ENCODE measurements around the gene EVA1A.

The EVA1A gene

GRCh38 chr2:75528221-75528977, 32.3 kb downstream of the EVA1A start:
- H3K4me3 ChIP-seq (ENCODE audit: low read depth in 1 of 5, low read length in 5 of 5), result no peak overlapping the region
- H3K4me1 ChIP-seq (ENCODE audit: control insufficient read depth in 5 of 5, insufficient read depth in 5 of 5, low read length in 5 of 5), result no peaks in the 10 kb centered on the region
- H3K36me3 ChIP-seq (ENCODE audit: control insufficient read depth in 5 of 5, insufficient read depth in 5 of 5, low read length in 5 of 5), result no peaks in the 10 kb centered on the region
- H3K9ac ChIP-seq (ENCODE audit: low read length in 5 of 5), result no peak overlapping the region
- no peaks in the 10 kb centered on the region for H3K9me3 ChIP-seq (ENCODE audit: control insufficient read depth in 5 of 5, low read length in 5 of 5)
- H3K27ac ChIP-seq (ENCODE audit: low read depth, low read length), result no peak overlapping the region
- no peaks in the 10 kb centered on the region for H3K27me3 ChIP-seq (ENCODE audit: control insufficient read depth in 5 of 5, insufficient read depth in 4 of 5, low read length in 5 of 5)

- no peak overlapping the region for H3K4me3 ChIP-seq (ENCODE audit: low read depth in 1 of 5, low read length in 5 of 5)
- H3K9ac ChIP-seq (ENCODE audit: low read length in 5 of 5), result no peak overlapping the region
- H3K27ac ChIP-seq (ENCODE audit: low read depth, low read length), result no peak overlapping the region
- H3K27me3 ChIP-seq (ENCODE audit: control insufficient read depth in 5 of 5, insufficient read depth in 4 of 5, low read length in 5 of 5), result no peaks in the 10 kb centered on the region
- no peaks in the 10 kb centered on the region for H3K9me3 ChIP-seq (ENCODE audit: control insufficient read depth in 5 of 5, low read length in 5 of 5)
- H3K36me3 ChIP-seq (ENCODE audit: control insufficient read depth in 5 of 5, insufficient read depth in 5 of 5, low read length in 5 of 5), result no peaks in the 10 kb centered on the region
- H3K4me1 ChIP-seq (ENCODE audit: control insufficient read depth in 5 of 5, insufficient read depth in 5 of 5, low read length in 5 of 5), result peaks cover 0 to 5% (median 0%) of the 10 kb centered on the region in 5 donors
These were observed 33.1 kb downstream of the EVA1A start for GRCh38 chr2:75527676-75528075.

- Histone ChIP-seq H3K9me3 (ENCODE audit: control insufficient read depth in 5 of 5, low read length in 5 of 5) (no peaks in the 10 kb centered on the region), H3K27ac (ENCODE audit: low read depth, low read length) (no peak overlapping the region), H3K4me3 (ENCODE audit: low read depth in 1 of 5, low read length in 5 of 5) (no peak overlapping the region), H3K36me3 (ENCODE audit: control insufficient read depth in 5 of 5, insufficient read depth in 5 of 5, low read length in 5 of 5) (no peaks in the 10 kb centered on the region), H3K27me3 (ENCODE audit: control insufficient read depth in 5 of 5, insufficient read depth in 4 of 5, low read length in 5 of 5) (no peaks in the 10 kb centered on the region), H3K9ac (ENCODE audit: low read length in 5 of 5) (no peak overlapping the region), H3K4me1 (ENCODE audit: control insufficient read depth in 5 of 5, insufficient read depth in 5 of 5, low read length in 5 of 5) (peaks cover 0 to 11% (median 0%) of the 10 kb centered on the region in 5 donors)
These were observed 33.9 kb downstream of the EVA1A start for GRCh38 chr2:75526842-75527241.

DNA sequence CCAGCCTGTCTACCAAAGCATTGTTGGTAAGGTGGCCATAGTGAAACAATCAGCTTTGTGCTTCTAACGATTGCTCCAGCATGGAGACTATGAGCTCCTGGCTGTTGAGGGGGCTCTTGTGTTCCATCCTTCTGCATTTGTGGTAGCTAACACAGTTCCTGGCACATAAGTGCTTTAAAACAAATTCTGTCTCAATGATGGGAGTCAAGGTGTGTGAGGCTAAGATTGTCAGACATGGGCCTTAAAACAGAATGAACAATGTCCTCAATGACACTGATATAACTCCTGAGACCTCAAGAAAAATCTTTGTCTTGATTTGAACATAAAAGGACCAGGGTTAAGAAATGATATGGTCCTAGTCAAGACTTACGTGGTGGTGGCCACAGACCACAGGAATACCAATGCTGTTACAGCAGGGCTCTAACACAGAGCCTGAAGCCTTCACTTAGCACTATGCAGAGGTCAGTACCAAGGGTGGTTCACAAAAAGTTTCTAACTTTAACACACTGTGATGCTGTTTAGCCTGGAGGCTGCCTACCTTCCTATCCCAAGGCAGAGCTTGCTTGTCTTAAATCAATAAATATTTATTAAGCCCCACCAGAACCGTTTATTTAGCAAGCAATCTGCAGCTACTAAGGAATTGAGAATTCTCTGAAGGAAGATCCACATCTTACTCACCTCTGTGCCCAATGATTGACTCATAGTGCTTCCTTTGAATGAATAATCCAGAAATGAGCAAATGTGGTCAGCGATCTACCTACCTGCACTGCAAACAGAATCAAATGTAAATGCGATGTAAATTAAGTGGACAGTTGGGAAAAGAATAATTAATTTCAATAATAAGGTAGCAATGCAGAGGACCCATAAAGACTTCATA, 35.1 kb downstream of the EVA1A start:
- Histone ChIP-seq H3K9me3 (ENCODE audit: control insufficient read depth in 5 of 5, low read length in 5 of 5) (no peaks in the 10 kb centered on the region), H3K27me3 (ENCODE audit: control insufficient read depth in 5 of 5, insufficient read depth in 4 of 5, low read length in 5 of 5) (no peaks in the 10 kb centered on the region), H3K36me3 (ENCODE audit: control insufficient read depth in 5 of 5, insufficient read depth in 5 of 5, low read length in 5 of 5) (no peaks in the 10 kb centered on the region), H3K9ac (ENCODE audit: low read length in 5 of 5) (no peak overlapping the region), H3K4me1 (ENCODE audit: control insufficient read depth in 5 of 5, insufficient read depth in 5 of 5, low read length in 5 of 5) (peaks cover 0 to 11% (median 0%) of the 10 kb centered on the region in 5 donors), H3K27ac (ENCODE audit: low read depth, low read length) (no peak overlapping the region), H3K4me3 (ENCODE audit: low read depth in 1 of 5, low read length in 5 of 5) (no peak overlapping the region)

- Histone ChIP-seq H3K4me3 (ENCODE audit: low read depth in 1 of 5, low read length in 5 of 5) (no peak overlapping the region), H3K4me1 (ENCODE audit: control insufficient read depth in 5 of 5, insufficient read depth in 5 of 5, low read length in 5 of 5) (peaks cover 0 to 11% (median 0%) of the 10 kb centered on the region in 5 donors), H3K27me3 (ENCODE audit: control insufficient read depth in 5 of 5, insufficient read depth in 4 of 5, low read length in 5 of 5) (no peaks in the 10 kb centered on the region), H3K36me3 (ENCODE audit: control insufficient read depth in 5 of 5, insufficient read depth in 5 of 5, low read length in 5 of 5) (no peaks in the 10 kb centered on the region), H3K9ac (ENCODE audit: low read length in 5 of 5) (no peak overlapping the region), H3K27ac (ENCODE audit: low read depth, low read length) (no peak overlapping the region), H3K9me3 (ENCODE audit: control insufficient read depth in 5 of 5, low read length in 5 of 5) (no peaks in the 10 kb centered on the region)
These were observed 36.3 kb downstream of the EVA1A start for GRCh38 chr2:75524276-75524911.

DNA sequence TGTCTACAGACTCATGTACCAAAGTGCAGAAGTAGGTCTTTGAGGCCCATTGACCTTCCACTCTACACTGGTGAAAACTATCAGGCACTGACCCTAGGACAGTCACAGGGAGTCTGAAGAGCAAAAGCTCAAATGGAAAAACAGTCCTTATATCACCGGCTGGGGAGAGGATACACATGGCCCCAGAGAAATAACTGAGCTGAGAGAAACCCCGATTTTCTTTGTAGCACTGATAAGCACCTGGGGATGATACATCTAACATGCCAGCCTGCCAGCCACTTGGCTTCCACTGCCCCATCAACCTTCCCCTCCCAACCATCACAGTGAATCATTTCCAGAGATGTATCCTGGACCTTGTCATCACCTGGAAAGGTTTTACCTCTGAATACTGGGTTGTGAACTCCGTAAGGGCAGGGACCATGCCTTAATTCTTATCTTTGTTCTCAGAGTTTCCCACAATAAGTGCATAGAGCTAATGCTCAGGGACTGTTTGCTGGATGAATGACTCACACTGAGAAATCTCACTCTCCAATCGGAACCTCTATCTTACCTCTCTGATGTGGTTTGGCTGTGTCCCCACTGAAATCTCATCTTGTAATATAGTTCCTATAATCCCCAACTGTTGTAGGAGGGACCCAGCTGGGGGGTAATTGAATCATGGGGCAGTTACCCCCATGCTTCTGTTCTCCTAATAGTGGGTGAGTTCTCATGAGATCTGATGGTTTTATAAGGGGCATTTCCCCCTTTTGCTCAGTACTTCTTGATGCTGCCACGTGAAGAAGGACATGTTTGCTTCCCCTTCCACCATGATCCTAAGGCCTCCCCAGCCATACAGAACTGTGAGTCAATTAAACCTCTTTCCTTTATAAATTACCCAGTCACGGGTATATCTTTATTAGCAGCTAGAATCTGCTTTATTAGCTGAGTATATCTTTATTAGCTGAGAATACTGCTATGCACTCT, 37.1 kb downstream of the EVA1A start:
- H3K4me3 ChIP-seq (ENCODE audit: low read depth in 1 of 5, low read length in 5 of 5), result no peak overlapping the region
- no peak overlapping the region for H3K9ac ChIP-seq (ENCODE audit: low read length in 5 of 5)
- H3K4me1 ChIP-seq (ENCODE audit: control insufficient read depth in 5 of 5, insufficient read depth in 5 of 5, low read length in 5 of 5), result peaks cover 0 to 11% (median 0%) of the 10 kb centered on the region in 5 donors
- no peak overlapping the region for H3K27ac ChIP-seq (ENCODE audit: low read depth, low read length)
- no peaks in the 10 kb centered on the region for H3K27me3 ChIP-seq (ENCODE audit: control insufficient read depth in 5 of 5, insufficient read depth in 4 of 5, low read length in 5 of 5)
- H3K36me3 ChIP-seq (ENCODE audit: control insufficient read depth in 5 of 5, insufficient read depth in 5 of 5, low read length in 5 of 5), result no peaks in the 10 kb centered on the region
- no peaks in the 10 kb centered on the region for H3K9me3 ChIP-seq (ENCODE audit: control insufficient read depth in 5 of 5, low read length in 5 of 5)

DNA sequence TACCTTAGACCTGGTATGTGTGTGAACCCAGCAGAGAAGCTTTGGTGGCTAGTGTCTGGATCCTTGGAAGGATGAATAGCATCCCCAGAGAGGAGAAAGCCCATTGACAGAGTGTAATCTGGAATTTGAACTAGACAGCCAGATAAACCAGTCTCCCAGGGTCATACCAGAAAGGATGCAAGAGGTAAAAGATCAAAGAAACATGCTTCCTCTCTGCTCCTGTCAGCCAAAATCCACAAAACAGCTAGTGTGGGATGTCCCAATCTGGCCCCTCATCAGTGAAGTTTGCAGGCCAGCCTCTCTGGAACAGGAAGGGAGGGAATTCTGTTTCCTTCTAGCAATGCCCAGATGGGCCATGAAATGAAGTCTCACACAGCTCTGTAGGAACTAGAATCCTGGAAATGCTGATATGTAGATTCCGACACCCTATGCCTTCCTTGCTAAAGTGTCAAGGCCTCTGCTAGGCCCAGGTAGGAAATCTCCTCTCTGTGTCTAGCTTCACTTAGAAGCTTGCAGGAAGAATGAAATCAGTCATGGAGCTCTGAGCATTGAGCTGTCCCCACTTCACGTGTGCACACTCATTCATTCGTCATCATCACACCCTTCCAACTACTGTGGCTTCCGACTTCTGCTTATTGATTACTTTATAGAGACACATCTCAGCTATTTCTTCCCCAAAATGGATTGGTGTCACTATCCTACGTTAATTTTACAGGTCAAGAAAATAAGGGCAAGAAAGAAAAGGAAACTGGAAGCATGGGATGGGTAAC, 38.0 kb downstream of the EVA1A start:
- no peak overlapping the region for H3K4me3 ChIP-seq (ENCODE audit: low read depth in 1 of 5, low read length in 5 of 5)
- peaks cover 0 to 11% (median 0%) of the 10 kb centered on the region in 5 donors for H3K4me1 ChIP-seq (ENCODE audit: control insufficient read depth in 5 of 5, insufficient read depth in 5 of 5, low read length in 5 of 5)
- H3K36me3 ChIP-seq (ENCODE audit: control insufficient read depth in 5 of 5, insufficient read depth in 5 of 5, low read length in 5 of 5), result no peaks in the 10 kb centered on the region
- H3K27me3 ChIP-seq (ENCODE audit: control insufficient read depth in 5 of 5, insufficient read depth in 4 of 5, low read length in 5 of 5), result no peaks in the 10 kb centered on the region
- no peaks in the 10 kb centered on the region for H3K9me3 ChIP-seq (ENCODE audit: control insufficient read depth in 5 of 5, low read length in 5 of 5)
- no peak overlapping the region for H3K9ac ChIP-seq (ENCODE audit: low read length in 5 of 5)
- H3K27ac ChIP-seq (ENCODE audit: low read depth, low read length), result no peak overlapping the region

- Histone ChIP-seq H3K4me3 (ENCODE audit: low read depth in 1 of 5, low read length in 5 of 5) (no peak overlapping the region), H3K27me3 (ENCODE audit: control insufficient read depth in 5 of 5, insufficient read depth in 4 of 5, low read length in 5 of 5) (no peaks in the 10 kb centered on the region), H3K9ac (ENCODE audit: low read length in 5 of 5) (no peak overlapping the region), H3K36me3 (ENCODE audit: control insufficient read depth in 5 of 5, insufficient read depth in 5 of 5, low read length in 5 of 5) (no peaks in the 10 kb centered on the region), H3K9me3 (ENCODE audit: control insufficient read depth in 5 of 5, low read length in 5 of 5) (no peaks in the 10 kb centered on the region), H3K4me1 (ENCODE audit: control insufficient read depth in 5 of 5, insufficient read depth in 5 of 5, low read length in 5 of 5) (peaks cover 0 to 11% (median 0%) of the 10 kb centered on the region in 5 donors), H3K27ac (ENCODE audit: low read depth, low read length) (no peak overlapping the region)
These were observed 39.4 kb downstream of the EVA1A start for GRCh38 chr2:75521225-75521872.

Data from subcutaneous abdominal adipose tissue (tissue), 5 donors.